ENCODE data around the gene HM13. TPM values are rescaled to one million over a fixed set of nuclear protein-coding genes. Genes with fewer than 3 reads are reported as not detected.

HM13 gene
- total and polyA plus RNA-seq, 9 of the 15 experiments (the other 6 are each of a cell fraction or from before 2014, with no cell fraction given) = 7.7 to 136 (median 74.5) TPM

GRCh38 chr20:31572701-31573554, 58.7 kb downstream of the HM13 start (continued):
- TF ChIP-seq MGA (IDR thresholded peaks at IDR 0.05) = peak; percentile 26; the same call in 1 of the 2 replicates
- peak; percentile 33 for TF ChIP-seq PHF20 (IDR thresholded peaks at IDR 0.05; ENCODE audit: partially characterized antibody)
- TF ChIP-seq CREB3 (tag; conservative IDR thresholded peaks at IDR 0.05; ENCODE audit: low read depth) = peak; percentile 96
- TF ChIP-seq NFXL1 (CRISPR knock-in tag; IDR thresholded peaks at IDR 0.05) = no peak
- TF ChIP-seq SREBF2 (CRISPR knock-in tag; IDR thresholded peaks at IDR 0.05) = no peak
- TF ChIP-seq U2AF1 (optimal IDR thresholded peaks at IDR 0.05; ENCODE audit: low read depth, low read length) = no peak
- peak; percentile 58 for TF ChIP-seq ZNF134 (CRISPR knock-in tag; conservative IDR thresholded peaks at IDR 0.05)
